HL-60/S4 (cell line): ENCODE results near the gene PRKG1.

Source experiments
- in situ Hi-C: fragments of 300-500 bp; cut with MboI; formaldehyde crosslinking; loops from 2 replicates; pipeline ENCODE4 v1.14.3; 2022; ENCODE audit warnings: low sequenced_read_pairs

The PRKG1 gene

GRCh38 chr10:52266858-52267257 lies 1192.6 kb downstream of the PRKG1 start:
- in situ Hi-C loops = no loop called here

GRCh38 chr10:52268790-52269189 lies 1194.5 kb downstream of the PRKG1 start:
- in situ Hi-C loops = no loop called here

- in situ Hi-C loops = no loop called here
Measured at GRCh38 chr10:52269233-52269632, 1194.9 kb downstream of the PRKG1 start.

- in situ Hi-C loops = no loop called here
Measured at GRCh38 chr10:52276163-52276562, 1201.9 kb downstream of the PRKG1 start.

GRCh38 chr10:52276986-52277385 lies 1202.7 kb downstream of the PRKG1 start:
- in situ Hi-C loops = no loop called here

- in situ Hi-C loops = no loop called here
Measured at GRCh38 chr10:52279546-52279945, 1205.3 kb downstream of the PRKG1 start.

GRCh38 chr10:52280051-52280450 lies 1205.8 kb downstream of the PRKG1 start:
- in situ Hi-C loops = no loop called here

- in situ Hi-C loops = no loop called here
Measured at GRCh38 chr10:52283174-52283573, 1208.9 kb downstream of the PRKG1 start.

- in situ Hi-C loops = no loop called here
Measured at GRCh38 chr10:52284416-52285013, 1210.2 kb downstream of the PRKG1 start.

- in situ Hi-C loops = no loop called here
Measured at GRCh38 chr10:52287866-52288265, 1213.6 kb downstream of the PRKG1 start.

- in situ Hi-C loops = no loop called here
Measured at GRCh38 chr10:52297747-52298146, 1223.5 kb downstream of the PRKG1 start.

GRCh38 chr10:52300599-52301277 lies 1226.5 kb downstream of the PRKG1 start:
- in situ Hi-C loops = no loop called here

GRCh38 chr10:52308251-52309031 lies 1234.2 kb downstream of the PRKG1 start:
- in situ Hi-C loops = no loop called here

GRCh38 chr10:52312942-52313255 lies 1238.6 kb downstream of the PRKG1 start:
- in situ Hi-C loops = no loop called here

- in situ Hi-C loops = no loop called here
Measured at GRCh38 chr10:52313256-52313932, 1239.1 kb downstream of the PRKG1 start.

GRCh38 chr10:52313933-52314821 lies 1239.9 kb downstream of the PRKG1 start, which contains the start of gene DKK1:
DKK1 (plus strand) TSS chr10:52314281; CDS start chr10:52314435, 154 bp downstream.
- in situ Hi-C loops = no loop called here

- in situ Hi-C loops = no loop called here
Measured at GRCh38 chr10:52314822-52315552, 1240.7 kb downstream of the PRKG1 start.

GRCh38 chr10:52316001-52316400 lies 1241.7 kb downstream of the PRKG1 start:
- in situ Hi-C loops = no loop called here

GRCh38 chr10:52316500-52316899 lies 1242.2 kb downstream of the PRKG1 start:
- in situ Hi-C loops = no loop called here
